GM12878 (cell line): ENCODE results near the gene CAMTA1. TPM values are rescaled to one million over a fixed set of nuclear protein-coding genes. Genes with fewer than 3 reads are reported as not detected.

ENCODE experiments used
- ATAC-seq: fragments of 200-7000 bp; cut with Tn5 transposase; 3 replicates; pipeline ENCODE4 v1.9.1; 2020; ENCODE audit warnings: mild to moderate bottlenecking, moderate library complexity
- BruUV-seq: library from RNA; stranded (reverse); fragments of 400-500 nt; replicated peaks from 2 replicates; lab custom pipeline; 2021; lab: Mats Ljungman, UMichigan
- CTCF ChIA-PET: fragments of 300-600 bp; sonication (Branson Sonifier 250); formaldehyde crosslinking; extraction: SDS; loops from one replicate; lab custom pipeline; 2021; ENCODE audit warnings: inconsistent platforms; lab: Yijun Ruan, JAX
- POLR2A ChIA-PET: fragments of 350-600 bp; formaldehyde crosslinking; extraction: SDS; loops from one replicate; lab custom pipeline; 2021; ENCODE audit warnings: inconsistent platforms; lab: Charles Lee
- RAD21 ChIA-PET: fragments of 300-600 bp; sonication (Branson Sonifier 250); formaldehyde crosslinking; loops from one replicate; lab custom pipeline; 2023; ENCODE audit warnings: antibody characterized with exemption; ENCODE audit not compliant: unreplicated experiment; lab: Charles Lee
- SMC1A ChIA-PET: fragments of 300-600 bp; sonication (Branson Sonifier 250); formaldehyde crosslinking; loops from one replicate; lab custom pipeline; 2023; ENCODE audit not compliant: unreplicated experiment, uncharacterized antibody; lab: Charles Lee
- DNase-seq: peaks from one replicate; pipeline ENCODE4 v3.0.0-alpha.2; 2011; ENCODE audit warnings: low read depth, low spot score
- FAIRE-seq: peaks from 3 replicates; lab custom pipeline; 2011; peaks lifted over from hg19 to GRCh38; lab: Jason Lieb, UNC
- H2AFZ ChIP-seq: 2 replicates; pipeline ENCODE4 v1.6.0; 2011; ENCODE audit warnings: low read depth, low read length, control low read depth; ENCODE audit not compliant: control insufficient read depth
- H3K27ac ChIP-seq: 2 replicates; pipeline ENCODE4 v1.5.1; 2011; ENCODE audit warnings: control low read depth; ENCODE audit not compliant: control insufficient read depth, insufficient read depth
- H3K27me3 ChIP-seq, 2 experiments: replicated peaks in 1 of 2; 2 replicates each; pipeline versions ENCODE4 v1.6.0 to v1.6.1; 2011; ENCODE audit warnings: low read length in 1 of 2; ENCODE audit not compliant: control insufficient read depth in 2 of 2, insufficient read depth in 2 of 2
- H3K36me3 ChIP-seq, 2 experiments: 2 replicates each; pipeline ENCODE4 v1.5.1; 2011; ENCODE audit warnings: low read length in 1 of 2; ENCODE audit not compliant: control insufficient read depth in 2 of 2, insufficient read depth in 2 of 2
- H3K4me1 ChIP-seq: 2 replicates; pipeline ENCODE4 v1.6.1; 2011; ENCODE audit warnings: mild to moderate bottlenecking, low read length, moderate library complexity, mixed read lengths; ENCODE audit not compliant: control insufficient read depth, insufficient read depth
- H3K4me2 ChIP-seq: 2 replicates; pipeline ENCODE4 v1.6.0; 2011; ENCODE audit warnings: control low read depth; ENCODE audit not compliant: control insufficient read depth, insufficient read depth
- H3K4me3 ChIP-seq: fragments of 200-600 bp; sonication (generic); 2 replicates; pipeline ENCODE4 v1.5.1; 2016
- H3K79me2 ChIP-seq: 2 replicates; pipeline ENCODE4 v1.6.0; 2011; ENCODE audit warnings: low read length; ENCODE audit not compliant: control insufficient read depth, insufficient read depth
- H3K9ac ChIP-seq: 2 replicates; pipeline ENCODE4 v1.8.0; 2011; ENCODE audit warnings: low read length, control low read depth, mixed read lengths; ENCODE audit not compliant: control insufficient read depth, insufficient read depth
- H3K9me3 ChIP-seq: replicated peaks from 3 replicates; pipeline ENCODE4 v1.5.1; 2011; ENCODE audit warnings: mild to moderate bottlenecking, low read length; ENCODE audit not compliant: control insufficient read depth, insufficient read depth
- H4K20me1 ChIP-seq: 2 replicates; pipeline ENCODE4 v1.6.0; 2011; ENCODE audit not compliant: control insufficient read depth, insufficient read depth
- BMI1 ChIP-seq: fragments of 450-650 bp; IDR thresholded peaks from 2 replicates; pipeline ENCODE4 v1.6.1; 2016; ENCODE audit warnings: mild to moderate bottlenecking, moderate library complexity, borderline replicate concordance
- EZH2 ChIP-seq: IDR thresholded peaks from 2 replicates; pipeline ENCODE4 v1.6.1; 2012; ENCODE audit warnings: low read depth, mild to moderate bottlenecking, control low read depth, inconsistent platforms, low read length, borderline replicate concordance; ENCODE audit not compliant: control insufficient read depth
- GATAD2B ChIP-seq: fragments of 450-650 bp; conservative IDR thresholded peaks from 2 replicates; pipeline ENCODE4 v1.6.1; 2017; ENCODE audit warnings: low read depth, mild to moderate bottlenecking, moderate library complexity
- HDGF ChIP-seq: fragments of 450-650 bp; IDR thresholded peaks from 2 replicates; pipeline ENCODE4 v1.6.1; 2016; ENCODE audit warnings: antibody characterized with exemption
- IKZF2 ChIP-seq, 2 experiments: fragments of 450-650 bp; IDR thresholded peaks; 2 replicates each; pipeline ENCODE4 v1.6.1; 2017; ENCODE audit warnings: mild to moderate bottlenecking in 2 of 2, moderate library complexity in 2 of 2
- IRF4 ChIP-seq: IDR thresholded peaks from 2 replicates; pipeline ENCODE4 v1.6.1; 2011; ENCODE audit warnings: low read depth, low read length
- MYC ChIP-seq: IDR thresholded peaks from 2 replicates; pipeline ENCODE4 v1.6.1; 2011; ENCODE audit warnings: mild to moderate bottlenecking, low read length, moderate library complexity, inconsistent platforms; ENCODE audit not compliant: insufficient read depth, insufficient replicate concordance, insufficient read length, severe bottlenecking
- RBBP5 ChIP-seq: fragments of 200-600 bp; sonication (generic); conservative IDR thresholded peaks from 2 replicates; pipeline ENCODE4 v1.6.1; 2016
- SP1 ChIP-seq: IDR thresholded peaks from one replicate; pipeline ENCODE4 v1.6.1; 2011; ENCODE audit warnings: low read depth, low read length
- TCF12 ChIP-seq: IDR thresholded peaks from 2 replicates; pipeline ENCODE4 v1.6.1; 2011; ENCODE audit warnings: low read depth, mild to moderate bottlenecking, low read length
- YBX1 ChIP-seq: fragments of 450-650 bp; IDR thresholded peaks from 2 replicates; pipeline ENCODE4 v1.6.1; 2016; ENCODE audit warnings: antibody characterized with exemption
- YY1 ChIP-seq: IDR thresholded peaks from 2 replicates; pipeline ENCODE4 v1.6.1; 2011; ENCODE audit warnings: low read depth, mild to moderate bottlenecking, low read length
- ZNF24 ChIP-seq: fragments of 450-650 bp; IDR thresholded peaks from 2 replicates; pipeline ENCODE4 v1.6.1; 2017; ENCODE audit warnings: antibody characterized with exemption, mild to moderate bottlenecking
- ZNF274 ChIP-seq: IDR thresholded peaks from one replicate; pipeline ENCODE4 v1.8.0; 2011; ENCODE audit not compliant: insufficient read length, insufficient read depth
- ZNF687 ChIP-seq: fragments of 450-650 bp; IDR thresholded peaks from 2 replicates; pipeline ENCODE4 v1.6.1; 2017; ENCODE audit warnings: mild to moderate bottlenecking, moderate library complexity
- WGBS: methylation state at CpG from one replicate; pipeline ENCODE4 v1.1.6; 2016; ENCODE audit warnings: low lambda C conversion rate; ENCODE audit not compliant: insufficient replicate concordance, insufficient coverage; ENCODE audit errors: missing lambda C conversion rate; 5-methylcytosine and 5-hydroxymethylcytosine counted together
- in situ Hi-C: fragments of 300-500 bp; cut with MboI; formaldehyde crosslinking; loops from 9 replicates; pipeline ENCODE4 v1.14.3; 2018; ENCODE audit warnings: mixed read lengths
- intact Hi-C: fragments of 100-400 bp; cut with micrococcal nuclease; formaldehyde crosslinking; loops from one replicate; pipeline ENCODE4 v1.14.2; 2022; ENCODE audit not compliant: unreplicated experiment
- polyA plus RNA-seq, 11 experiments: library from polyadenylated mRNA; depleted of rRNA in 4 of 11; unstranded in 6 of 11; stranded (reverse) in 5 of 11; fragments of >200 nt; fragmentation: Nextera tagmentation in 4 of 11; fragmentation: Illumina TruSeq in 1 of 11; extraction: Ambion mirVana in 4 of 11; extraction: Trizol in 1 of 11; gene quantifications; 1 replicate in 1 of 11; 2 replicates in 10 of 11; pipeline versions ENCODE4 v1.2.1 to v1.2.3, GENCODE V29; 2011 to 2016; ENCODE audit warnings: inconsistent platforms in 2 of 11, missing spikeins in 2 of 11, low read depth in 1 of 11
- total RNA-seq, 4 experiments: library from RNA; depleted of rRNA in 3 of 4; stranded (reverse); fragments of >200 nt in 3 of 4; fragmentation: Illumina TruSeq in 1 of 4; extraction: Trizol in 1 of 4; gene quantifications; 2 replicates each; pipeline versions ENCODE4 v1.2.1 to v1.2.3, GENCODE V29; 2013 to 2021
- TF ChIP-seq, protein P1 (sequence below): IDR thresholded peaks from 2 replicates; pipeline ENCODE4 v1.6.1; 2012; ENCODE audit warnings: low read depth, low read length, improper control_type of control experiment
- TF ChIP-seq, protein P2 (sequence below): fragments of 150-350 bp; IDR thresholded peaks from 2 replicates; pipeline ENCODE4 v1.6.1; 2016; ENCODE audit warnings: low read depth, low read length

Gene CAMTA1
- total and polyA plus RNA-seq, 10 of the 15 experiments (the other 5 are each of a cell fraction or from before 2014, with no cell fraction given): 37.7 to 148 (median 76.4) TPM

DNA sequence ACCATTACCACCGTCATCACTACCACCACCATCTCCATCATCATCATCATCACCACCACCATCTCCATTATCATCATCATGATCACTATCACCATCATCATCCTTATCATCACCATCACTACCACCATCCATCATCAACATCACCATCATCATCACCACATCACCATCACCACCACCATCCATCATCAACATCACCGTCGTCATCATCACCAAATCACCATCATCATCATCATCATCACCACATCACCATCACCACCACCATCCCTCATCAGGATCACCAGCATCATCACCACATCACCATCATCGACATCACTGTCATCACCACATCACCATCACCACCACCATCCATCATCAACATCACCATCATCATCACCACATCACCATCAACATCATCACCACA is 782.8 kb downstream of the CAMTA1 start (continued):
- no peak for TF ChIP-seq MYC
- no peak for TF ChIP-seq GATAD2B
- TF ChIP-seq ZNF274: no peak

DNA sequence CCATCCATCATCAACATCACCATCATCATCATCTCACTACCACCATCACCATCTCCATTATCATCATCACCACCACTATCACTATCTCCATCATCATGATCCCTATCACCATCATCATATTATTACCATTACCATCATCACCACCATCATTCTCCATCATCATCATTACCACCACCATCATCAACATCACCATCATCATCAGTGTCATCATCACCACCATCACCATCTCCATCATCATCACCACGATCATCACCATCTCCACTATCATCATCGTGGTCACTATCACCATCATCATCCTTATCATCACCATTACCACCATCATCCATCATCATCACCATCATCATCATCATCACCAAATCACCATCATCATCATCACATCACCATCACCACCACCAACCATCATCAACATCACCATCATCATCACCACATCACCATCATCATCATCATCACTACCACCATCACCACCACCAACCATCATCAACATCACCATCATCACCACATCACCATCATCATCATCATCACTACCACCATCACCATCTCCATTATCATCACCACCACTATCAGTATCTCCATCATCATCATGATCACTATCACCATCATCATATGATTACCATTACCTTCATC is 783.8 kb downstream of the CAMTA1 start:
- CTCF ChIA-PET: no interaction called here
- WGBS: 0% methylated on average over 2 of the region's 2 CpGs
- no peaks in the 10 kb centered on the region for H4K20me1 ChIP-seq
- H3K27me3 ChIP-seq: no peaks in the 10 kb centered on the region
- intact Hi-C loops (no loop called here), in situ Hi-C loops (no loop called here)
- no peak for ATAC-seq
- no peak overlapping the region for H3K4me2 ChIP-seq
- H3K36me3 ChIP-seq: no peaks in the 10 kb centered on the region
- no peak overlapping the region for H2AFZ ChIP-seq
- H3K79me2 ChIP-seq: no peaks in the 10 kb centered on the region
- H3K4me3 ChIP-seq: no peak overlapping the region
- H3K27ac ChIP-seq: no peak overlapping the region
- FAIRE-seq: no peak
- no peak for DNase-seq
- H3K9ac ChIP-seq: no peak overlapping the region
- H3K4me1 ChIP-seq: no peaks in the 10 kb centered on the region
- POLR2A ChIA-PET: no interaction called here
- BruUV-seq: no TSS peak
- RAD21 ChIA-PET: no interaction called here
- SMC1A ChIA-PET: no interaction called here
- no peaks in the 10 kb centered on the region; the same call in 2 of the 3 replicates for H3K9me3 ChIP-seq
- no peak for TF ChIP-seq ZNF24
- TF ChIP-seq SP1: no peak
- no peak for TF ChIP-seq EZH2
- TF ChIP-seq IRF4: no peak
- TF ChIP-seq BMI1: no peak
- TF ChIP-seq, protein P1, sequence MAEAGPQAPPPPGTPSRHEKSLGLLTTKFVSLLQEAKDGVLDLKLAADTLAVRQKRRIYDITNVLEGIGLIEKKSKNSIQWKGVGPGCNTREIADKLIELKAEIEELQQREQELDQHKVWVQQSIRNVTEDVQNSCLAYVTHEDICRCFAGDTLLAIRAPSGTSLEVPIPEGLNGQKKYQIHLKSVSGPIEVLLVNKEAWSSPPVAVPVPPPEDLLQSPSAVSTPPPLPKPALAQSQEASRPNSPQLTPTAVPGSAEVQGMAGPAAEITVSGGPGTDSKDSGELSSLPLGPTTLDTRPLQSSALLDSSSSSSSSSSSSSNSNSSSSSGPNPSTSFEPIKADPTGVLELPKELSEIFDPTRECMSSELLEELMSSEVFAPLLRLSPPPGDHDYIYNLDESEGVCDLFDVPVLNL: no peak
- no peak for TF ChIP-seq RBBP5
- no peak for TF ChIP-seq HDGF
- TF ChIP-seq YY1: no peak
- TF ChIP-seq, protein P2, sequence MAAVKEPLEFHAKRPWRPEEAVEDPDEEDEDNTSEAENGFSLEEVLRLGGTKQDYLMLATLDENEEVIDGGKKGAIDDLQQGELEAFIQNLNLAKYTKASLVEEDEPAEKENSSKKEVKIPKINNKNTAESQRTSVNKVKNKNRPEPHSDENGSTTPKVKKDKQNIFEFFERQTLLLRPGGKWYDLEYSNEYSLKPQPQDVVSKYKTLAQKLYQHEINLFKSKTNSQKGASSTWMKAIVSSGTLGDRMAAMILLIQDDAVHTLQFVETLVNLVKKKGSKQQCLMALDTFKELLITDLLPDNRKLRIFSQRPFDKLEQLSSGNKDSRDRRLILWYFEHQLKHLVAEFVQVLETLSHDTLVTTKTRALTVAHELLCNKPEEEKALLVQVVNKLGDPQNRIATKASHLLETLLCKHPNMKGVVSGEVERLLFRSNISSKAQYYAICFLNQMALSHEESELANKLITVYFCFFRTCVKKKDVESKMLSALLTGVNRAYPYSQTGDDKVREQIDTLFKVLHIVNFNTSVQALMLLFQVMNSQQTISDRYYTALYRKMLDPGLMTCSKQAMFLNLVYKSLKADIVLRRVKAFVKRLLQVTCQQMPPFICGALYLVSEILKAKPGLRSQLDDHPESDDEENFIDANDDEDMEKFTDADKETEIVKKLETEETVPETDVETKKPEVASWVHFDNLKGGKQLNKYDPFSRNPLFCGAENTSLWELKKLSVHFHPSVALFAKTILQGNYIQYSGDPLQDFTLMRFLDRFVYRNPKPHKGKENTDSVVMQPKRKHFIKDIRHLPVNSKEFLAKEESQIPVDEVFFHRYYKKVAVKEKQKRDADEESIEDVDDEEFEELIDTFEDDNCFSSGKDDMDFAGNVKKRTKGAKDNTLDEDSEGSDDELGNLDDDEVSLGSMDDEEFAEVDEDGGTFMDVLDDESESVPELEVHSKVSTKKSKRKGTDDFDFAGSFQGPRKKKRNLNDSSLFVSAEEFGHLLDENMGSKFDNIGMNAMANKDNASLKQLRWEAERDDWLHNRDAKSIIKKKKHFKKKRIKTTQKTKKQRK: no peak
- no peak for TF ChIP-seq TCF12
- no peak for TF ChIP-seq ZNF687
- TF ChIP-seq IKZF2 (IDR thresholded peaks at IDR 0.05): no peak
- no peak for TF ChIP-seq YBX1
